Inflammatory macrophage (primary cell): ENCODE data around the gene TRIP10.

Experiments used
- DNase-seq, 2 donors: peaks; one replicate each; pipeline ENCODE4 v3.0.0-alpha.2; 2020 to 2022

The TRIP10 gene

DNA sequence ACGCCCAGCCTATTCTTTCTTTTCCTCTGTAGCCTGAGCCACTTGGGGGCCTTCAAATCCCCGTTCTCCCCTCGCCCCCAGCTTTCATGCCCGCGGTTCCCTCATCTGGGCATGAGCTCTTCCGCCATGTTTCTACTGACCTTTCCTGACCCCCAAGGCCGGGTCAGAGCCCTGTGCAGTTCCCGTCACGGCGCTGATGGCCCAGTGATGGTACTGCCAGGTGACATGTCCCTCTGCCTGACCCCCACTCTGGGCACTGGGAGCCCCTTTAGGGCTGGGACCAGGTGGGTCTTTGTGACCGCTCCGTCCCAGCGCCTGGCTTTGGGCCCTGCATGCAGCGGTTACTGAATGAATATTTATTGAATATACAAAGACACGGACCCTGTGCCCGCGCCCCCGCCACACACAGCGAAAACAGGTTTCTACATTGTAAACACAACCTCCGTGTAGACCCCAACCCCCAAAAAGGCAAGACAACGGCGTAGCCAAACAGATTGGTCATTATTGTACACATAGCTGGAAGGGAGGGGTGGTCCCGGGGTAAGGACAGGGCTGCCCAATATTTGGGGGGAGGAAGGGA, 9.8 kb upstream of the TRIP10 start:
- no peak for DNase-seq

DNA sequence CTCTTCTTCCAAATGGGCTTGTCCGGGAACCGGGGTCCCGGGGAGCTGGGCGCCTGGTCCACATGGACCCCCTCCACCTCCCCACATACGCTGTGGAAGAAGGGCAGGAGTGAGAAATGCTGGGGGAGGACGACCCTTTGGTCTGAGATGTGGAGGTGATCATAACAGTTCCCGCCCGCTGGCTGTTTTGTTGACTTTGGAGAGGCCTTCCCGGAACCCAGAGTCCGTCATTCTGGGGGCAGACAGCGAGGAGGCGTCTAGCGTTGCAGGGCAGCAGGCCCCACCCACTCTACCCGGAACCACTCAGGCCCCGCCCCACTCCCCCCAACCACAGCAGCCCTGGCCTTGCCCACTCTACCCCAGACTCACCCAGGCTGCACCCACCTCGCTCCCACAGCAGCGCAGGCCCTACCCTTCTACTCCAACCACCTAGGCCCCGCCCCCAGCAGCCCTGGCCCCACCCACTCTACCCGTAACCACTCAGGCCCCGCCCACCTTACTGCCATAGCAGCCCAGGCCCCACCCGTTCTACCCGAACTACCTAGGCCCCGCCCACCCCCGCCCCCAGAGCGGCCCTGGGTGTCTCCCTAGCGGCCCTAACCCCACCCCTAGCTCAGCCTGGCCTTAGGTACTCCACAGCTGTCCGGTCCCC, 9.2 kb upstream of the TRIP10 start:
- DNase-seq: peak; percentile 42 to 46

DNA sequence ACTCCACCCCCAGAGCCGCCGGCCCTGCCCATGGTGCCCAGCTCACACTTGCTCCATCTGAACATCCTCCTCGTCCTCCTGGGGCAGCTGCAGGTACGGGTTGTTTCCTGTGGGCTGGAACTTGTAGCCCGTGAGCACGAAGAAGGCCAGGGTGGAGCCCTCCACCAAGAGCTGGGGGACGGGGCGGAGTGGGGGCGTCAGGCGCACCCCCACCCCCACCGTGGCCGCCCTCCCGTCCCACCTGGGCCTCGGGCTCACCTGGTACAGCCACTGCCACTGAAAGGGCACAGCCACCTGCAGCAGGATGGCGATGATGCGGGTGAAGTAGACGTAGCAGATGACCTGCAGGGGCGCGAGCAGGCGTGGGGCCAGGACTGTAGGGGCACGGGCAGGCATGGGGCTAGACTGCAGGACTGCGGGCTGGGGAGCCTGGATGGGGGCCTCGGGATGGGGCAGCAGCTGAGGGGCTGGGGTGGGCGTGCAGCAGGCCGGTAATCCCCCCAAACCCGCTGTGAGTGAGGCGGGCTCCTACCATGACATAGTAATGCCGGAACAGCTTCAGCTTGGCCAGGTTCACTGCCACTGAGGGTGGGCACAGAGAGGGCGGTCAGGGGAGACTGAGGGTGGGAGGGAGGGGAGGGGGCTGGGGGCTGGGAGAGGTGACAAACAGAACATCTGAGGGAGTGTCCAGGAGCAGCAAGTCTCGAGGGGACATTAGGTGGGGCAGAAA, 8.4 kb upstream of the TRIP10 start:
- no peak for DNase-seq

DNA sequence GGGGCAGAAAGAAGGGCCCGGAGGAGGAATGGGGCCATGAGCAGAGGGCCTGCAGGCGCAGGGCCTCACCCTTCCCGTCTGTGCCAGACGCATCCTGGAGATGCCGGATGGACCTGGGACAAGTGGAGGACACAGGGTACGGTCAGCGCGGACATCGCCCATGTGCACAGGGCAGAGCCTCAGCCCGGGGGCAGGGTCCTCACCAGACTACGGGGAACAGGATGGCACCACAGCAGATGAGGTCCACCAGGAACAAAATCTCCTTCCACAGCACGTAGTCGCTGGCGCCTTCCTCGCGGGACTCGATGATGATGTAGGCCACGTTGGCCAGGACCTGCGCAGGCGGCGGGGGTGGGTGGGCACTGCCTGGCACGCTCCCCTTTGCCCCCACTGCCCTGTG, 7.7 kb upstream of the TRIP10 start:
- no peak for DNase-seq

DNA sequence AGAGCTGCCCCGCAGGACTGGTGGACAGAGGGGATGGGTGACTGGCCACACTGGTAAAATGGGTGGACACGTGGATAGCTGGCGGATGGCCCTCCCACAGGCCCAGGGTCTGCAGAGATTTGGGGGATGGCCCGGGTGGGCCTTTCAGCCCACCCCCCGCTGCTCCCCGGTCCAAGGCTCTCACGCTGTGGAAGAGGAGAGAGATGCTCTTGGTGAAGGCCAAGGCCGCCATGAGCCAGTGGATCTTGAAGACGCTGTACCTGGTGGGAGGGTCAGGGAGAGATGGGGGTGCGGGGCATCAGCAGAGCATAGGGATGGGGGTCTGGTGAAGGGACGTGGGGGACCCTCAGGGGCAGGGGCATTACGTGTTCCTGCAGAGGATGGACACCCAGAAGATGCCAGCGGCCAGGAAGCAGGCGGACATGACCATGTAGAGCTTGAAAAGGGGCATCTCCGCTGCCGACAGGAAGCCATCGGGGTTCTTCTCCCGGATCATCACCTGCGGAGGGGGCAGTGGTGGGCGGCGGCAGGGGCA, 6.6 kb upstream of the TRIP10 start:
- no peak for DNase-seq

DNA sequence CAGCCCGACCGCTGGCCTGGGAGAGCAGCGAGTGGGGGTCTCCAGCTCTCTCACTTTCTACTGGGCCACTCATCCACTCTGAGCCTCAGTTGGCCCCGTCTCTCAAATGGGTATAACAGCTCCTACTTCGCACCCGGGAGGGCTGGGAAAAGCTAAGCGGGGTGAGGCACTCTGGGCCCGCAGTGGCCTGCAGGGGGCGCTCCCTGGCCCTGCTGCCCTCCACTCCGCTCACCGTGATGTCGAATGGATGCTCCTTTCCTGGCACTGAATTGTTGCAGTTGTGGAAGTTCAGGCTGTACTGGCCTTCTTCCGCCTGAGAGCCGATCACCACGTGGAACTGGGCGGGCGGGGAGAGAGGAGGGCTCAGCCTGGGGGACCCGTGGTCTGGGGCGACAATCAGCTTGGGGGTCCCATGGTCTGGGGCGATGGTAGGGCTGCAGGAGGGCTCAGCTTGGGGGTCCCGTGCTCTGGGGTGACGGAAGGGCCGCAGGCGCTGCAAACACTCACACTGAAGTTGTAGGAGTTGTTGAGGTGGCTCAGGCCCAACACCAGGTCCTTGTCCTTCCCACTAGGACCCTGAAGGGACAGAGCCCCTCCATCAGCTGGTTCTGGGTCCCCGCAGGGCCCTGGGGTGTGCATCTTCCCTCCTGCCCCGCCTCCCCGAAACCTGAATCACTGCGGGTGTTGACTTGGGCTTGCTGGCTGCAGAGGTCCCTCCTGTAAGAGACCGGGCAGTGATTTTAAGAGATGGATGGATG, 6.0 kb upstream of the TRIP10 start:
- DNase-seq: no peak

DNA sequence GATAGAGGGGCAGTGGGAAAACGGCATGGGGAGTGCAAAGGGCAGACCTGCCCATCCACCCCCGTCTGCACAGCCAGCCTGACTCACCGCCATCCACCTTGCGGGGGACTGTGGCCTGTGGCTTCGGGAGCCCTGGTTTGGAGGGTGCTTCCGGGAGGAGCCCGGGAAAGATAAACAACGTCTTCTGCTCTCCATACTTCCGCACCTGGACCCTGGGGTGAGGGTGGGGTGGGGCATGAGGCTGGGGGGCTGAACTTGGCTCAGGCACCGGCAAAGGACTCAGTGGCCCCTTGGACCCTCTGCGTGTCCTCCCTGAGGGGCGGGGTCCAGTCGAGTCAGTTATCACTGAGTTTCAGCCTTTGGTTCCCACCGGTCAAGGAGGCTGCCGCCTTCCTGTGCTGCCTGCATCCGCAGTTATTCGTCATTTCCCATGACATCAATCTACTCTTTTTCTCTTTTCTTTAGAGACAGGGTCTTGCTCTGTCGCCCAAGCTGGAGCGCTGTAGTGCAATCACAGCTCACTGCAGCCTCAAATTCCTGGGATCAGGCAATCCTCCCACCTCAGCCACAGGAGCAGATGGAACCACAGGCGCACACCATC, 5.3 kb upstream of the TRIP10 start:
- no peak for DNase-seq

DNA sequence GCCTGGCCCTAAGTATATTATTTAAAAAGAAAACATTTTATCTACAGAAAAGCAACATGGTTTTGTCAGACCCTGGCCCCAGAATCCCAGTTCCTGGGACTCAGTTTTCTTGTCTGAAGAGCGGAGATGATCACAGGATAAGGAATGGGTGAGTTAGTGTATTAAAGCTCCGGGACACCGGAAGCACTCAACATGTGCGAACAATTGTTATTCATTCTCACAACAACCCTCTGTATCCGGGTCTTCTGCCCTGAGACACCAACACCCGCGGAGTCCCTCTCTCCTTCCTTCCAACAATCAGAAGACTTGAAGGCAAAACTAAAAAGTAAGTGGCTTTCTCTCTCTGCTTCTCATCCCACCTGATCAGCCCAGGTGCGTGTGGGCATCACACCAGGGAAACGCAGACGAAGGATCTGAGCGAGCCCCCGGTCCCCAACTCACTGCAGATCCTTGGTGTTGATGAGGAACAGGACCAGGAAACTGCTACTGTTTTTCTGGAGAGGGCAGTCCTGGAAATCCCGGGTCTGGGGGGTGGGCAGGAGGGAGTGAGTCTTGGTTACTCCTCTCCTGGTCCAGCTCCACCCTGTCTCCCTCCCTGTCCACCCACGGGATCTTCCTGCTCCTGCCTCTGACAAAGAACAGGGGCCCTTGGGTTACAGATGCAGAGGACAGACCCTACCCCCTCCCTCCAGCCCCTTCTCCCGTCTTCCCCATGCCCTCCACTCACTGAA, 4.1 kb upstream of the TRIP10 start:
- DNase-seq: no peak

DNA sequence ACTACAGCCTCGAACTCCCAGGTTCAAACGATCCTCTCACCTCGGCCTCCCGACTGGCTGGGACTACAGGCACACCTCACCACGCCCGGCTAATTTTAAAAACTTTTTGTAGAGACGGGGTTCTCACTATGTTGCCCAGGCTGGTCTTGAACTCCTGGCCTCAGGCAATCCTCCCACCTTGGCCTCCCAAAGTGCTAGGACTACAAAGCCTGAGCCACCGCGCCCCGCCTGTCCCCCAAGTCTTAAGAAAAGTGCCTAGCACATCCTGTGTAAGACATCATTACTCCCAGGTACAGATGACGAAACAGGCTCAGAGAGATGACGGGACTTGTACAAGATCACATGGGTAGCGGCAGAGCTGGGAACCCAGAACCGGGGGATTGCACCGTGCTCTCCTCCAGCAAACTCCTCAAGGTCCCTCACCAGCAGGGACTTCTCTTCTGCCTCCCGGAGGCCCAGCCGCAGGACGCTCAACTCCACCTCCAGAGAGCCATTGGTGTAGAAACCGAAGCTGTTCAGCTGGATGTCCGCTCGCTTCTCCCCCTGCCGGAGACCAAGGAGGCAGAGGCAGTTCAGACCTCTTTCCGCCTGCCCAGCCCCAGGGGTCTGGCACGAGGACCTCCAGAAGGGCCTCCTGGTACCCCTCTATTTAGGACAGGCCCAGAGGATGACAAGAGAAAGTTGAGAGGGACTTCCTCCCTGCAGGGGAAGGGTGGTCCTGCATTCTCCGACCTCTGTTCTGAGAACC, 3.1 kb upstream of the TRIP10 start:
- peak; percentile 87 to 92 for DNase-seq

DNA sequence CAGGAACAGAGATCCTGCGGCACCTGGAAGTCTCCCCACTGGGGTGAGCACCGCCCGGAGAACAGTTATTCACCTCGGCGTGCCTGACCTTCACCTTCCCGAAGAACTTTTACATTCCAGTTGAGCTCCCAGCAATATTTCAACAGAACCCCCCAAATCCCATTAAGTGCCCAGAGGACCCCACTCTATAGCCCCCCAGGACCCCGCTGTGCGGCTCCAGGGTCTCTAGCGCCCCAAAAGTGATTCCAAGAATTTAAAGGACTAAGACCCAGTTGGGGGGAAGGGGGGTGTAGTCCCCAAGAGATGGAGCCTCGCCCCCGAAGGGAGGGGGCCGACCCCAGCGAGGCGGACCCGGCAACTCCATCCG, 2.6 kb upstream of the TRIP10 start:
- DNase-seq: no peak

DNA sequence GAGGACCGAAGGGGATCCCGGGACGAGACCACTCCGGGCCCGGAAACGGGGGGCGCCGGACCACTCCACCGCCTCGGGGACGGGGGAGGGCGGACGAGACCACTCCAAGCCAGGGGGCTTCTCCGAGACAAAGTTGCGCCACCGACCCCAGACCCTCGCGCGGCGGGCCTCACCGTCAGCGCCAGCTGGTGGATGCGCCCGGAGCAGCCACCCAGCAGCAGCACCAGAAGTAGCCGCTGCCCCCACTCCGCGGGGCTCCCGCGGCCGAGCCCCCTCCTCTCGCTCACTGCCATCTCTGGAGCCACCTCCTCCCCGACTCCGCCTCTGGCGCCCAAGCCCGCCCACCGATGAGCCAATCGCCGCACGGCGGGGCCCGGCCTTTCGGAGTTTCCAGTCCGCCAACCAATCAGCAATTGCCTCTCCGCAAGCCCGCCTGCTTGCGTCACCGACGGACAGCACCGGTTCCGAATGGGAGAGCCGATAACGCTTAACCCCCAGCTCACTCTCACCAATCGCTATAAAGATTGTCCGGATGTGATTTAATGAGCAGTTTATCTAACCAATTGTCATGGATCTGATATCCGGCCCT, 2.1 kb upstream of the TRIP10 start, which contains the start of gene GPR108:
GPR108 (minus strand) TSS at position 297 of the 589 bp plus-strand sequence; CDS start at position 293, 4 bp downstream.
- peak; percentile 100 for DNase-seq

DNA sequence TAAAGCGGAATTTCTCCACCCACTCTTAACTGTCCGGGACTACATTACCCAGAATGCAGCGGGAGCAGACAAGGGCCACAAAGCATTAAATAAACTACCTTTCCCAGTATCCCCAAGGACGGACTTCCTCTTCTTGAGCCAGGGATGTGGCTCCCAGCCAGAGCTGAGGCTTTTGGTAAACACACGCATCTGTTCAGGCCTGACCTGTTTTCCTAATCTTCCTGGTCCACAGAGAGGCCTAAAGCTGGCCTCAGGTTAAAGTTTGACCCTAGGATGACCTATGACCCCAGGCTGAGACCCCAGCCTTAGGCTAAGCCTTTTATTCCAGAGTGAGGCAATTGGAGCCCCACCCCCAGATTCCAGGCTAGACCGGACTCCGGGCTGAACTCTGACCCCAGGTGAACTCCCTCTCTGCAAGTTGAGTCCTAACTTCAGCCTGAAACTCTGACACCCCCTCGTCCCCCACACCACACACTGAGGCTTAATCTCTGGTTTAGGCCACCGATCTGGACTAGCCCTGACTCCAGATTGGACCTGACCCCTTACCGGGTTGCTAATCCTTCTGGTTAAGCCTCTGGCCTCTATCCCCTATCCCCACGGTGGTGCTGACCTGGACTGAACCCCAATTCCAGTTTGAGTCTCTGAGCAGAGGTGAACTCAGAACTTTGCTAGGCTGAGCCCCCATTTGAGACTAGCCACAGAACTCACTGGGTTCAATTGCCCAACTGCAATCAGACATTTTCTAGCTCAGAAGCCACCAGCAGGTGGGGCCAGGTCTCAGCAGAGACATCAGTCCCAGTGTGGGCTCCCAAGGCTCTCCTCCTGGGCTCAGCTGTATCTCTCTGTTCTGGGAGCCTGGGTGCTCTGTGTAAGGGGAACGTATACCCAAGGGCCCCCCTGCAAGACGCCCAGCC, 1.4 kb upstream of the TRIP10 start:
- peak; percentile 72 to 84 for DNase-seq

DNA sequence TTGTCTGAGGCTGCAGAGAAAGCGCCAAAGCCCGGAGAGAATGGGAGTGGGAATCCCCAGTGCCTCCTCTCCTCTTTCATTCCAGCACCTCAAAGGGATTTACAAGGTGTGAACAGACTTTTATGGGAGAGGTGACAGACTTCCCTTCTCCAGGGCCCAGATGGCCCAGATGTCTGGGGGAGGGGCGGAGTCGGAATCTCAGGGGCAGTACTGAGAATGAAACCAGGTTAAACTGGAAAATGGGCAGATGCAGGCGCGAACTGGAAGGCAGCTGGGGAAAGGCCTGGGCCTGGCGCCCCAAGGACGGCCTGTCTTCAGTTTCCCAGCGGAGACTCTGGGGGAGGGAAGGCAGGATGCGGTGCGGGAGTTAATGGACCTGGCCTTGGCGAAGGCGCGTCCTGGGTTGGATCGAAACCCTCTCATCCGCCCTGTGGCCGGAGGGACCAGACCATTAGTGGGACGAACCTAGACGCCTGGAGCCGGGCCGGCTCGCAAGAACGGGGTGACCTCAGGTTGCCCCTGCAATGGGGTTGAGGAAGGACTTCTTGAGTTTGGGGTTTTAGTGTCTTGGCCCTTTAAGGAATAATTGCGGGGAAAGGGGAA, 592 bp upstream of the TRIP10 start:
- no peak for DNase-seq

DNA sequence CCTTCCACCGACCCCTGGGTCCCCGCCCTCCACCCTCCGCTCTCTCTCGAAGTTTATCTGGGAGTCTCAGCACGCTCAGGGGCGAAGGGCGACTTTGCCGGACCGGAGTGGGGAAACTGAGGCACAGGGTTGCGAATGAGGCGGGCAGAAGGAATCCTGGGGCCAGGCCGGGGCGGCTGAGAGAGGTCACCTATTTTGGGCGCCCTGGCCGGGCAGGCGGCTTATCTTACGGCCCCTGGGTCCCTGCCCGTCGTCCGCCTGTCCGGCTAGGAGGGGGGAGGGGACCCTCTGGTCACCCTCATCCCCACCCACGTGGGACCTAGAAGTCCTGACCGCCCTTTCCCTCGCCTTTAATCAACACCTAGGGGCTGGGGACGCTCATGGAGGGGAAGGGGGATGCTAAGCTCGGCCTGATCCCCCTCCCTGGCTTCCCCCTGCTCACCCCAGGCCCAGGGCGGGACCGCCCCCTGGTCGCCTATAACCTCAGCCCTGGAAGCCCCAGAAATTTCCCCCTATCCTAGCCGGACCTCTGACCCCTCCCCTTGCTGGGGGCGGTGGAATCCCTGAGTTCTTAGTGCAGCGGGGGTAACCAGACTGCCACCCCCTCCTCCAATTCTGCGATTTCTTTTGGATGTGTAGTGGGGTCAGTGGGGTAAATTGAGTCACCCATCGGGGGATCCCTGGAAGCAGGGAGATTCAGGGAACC, 556 bp downstream of the TRIP10 start:
- DNase-seq: no peak

DNA sequence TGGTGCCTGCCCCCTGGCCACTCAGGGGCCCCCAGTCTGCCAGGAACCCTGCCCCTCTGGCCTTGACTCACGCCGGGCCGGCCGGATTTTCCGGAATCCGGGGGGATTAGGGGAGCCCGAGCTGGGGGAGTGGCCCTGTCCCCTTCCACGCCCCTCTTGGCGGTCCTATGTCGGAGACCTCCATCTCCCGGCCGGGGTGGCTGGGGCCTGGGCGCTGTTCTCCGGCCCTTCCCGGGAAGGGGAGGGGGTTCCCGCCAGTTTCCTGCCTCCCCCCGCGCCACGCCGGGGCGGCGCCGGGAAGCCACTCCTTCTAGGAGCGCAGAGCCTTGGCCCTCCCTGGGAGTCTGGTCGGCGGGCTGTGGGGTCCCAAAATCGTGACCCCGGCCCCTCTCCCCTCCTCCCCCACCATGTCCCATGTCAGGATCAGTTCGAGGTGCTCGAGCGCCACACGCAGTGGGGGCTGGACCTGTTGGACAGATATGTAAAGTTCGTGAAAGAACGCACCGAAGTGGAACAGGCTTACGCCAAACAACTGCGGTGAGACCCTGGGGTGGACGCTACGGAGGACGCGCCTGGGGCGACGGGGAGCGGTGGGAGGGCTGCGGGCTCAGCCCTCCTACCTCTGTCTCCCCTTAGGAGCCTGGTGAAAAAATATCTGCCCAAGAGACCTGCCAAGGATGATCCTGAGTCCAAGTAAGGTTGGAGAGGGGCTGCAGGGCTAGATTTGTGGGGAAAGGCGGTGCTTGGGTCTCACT, 1.3 kb downstream of the TRIP10 start:
- DNase-seq: no peak

DNA sequence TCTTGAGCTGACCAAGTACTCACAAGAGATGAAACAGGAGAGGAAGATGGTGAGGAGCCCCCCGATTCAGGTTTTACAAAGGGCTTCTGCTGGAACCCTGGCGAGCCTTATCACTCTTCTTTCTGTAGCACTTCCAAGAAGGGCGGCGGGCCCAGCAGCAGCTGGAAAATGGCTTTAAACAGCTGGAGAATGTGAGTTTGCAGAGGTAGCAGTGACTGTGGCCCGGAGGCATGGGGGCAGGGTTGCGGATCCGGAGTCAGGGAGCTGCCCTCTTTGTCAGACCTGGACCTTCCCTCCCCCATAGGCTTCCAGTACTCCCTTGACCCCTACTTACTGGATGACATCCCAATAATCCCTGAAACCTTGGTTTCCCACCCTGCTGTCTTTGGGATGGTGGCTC, 3.6 kb downstream of the TRIP10 start:
- DNase-seq: no peak

DNA sequence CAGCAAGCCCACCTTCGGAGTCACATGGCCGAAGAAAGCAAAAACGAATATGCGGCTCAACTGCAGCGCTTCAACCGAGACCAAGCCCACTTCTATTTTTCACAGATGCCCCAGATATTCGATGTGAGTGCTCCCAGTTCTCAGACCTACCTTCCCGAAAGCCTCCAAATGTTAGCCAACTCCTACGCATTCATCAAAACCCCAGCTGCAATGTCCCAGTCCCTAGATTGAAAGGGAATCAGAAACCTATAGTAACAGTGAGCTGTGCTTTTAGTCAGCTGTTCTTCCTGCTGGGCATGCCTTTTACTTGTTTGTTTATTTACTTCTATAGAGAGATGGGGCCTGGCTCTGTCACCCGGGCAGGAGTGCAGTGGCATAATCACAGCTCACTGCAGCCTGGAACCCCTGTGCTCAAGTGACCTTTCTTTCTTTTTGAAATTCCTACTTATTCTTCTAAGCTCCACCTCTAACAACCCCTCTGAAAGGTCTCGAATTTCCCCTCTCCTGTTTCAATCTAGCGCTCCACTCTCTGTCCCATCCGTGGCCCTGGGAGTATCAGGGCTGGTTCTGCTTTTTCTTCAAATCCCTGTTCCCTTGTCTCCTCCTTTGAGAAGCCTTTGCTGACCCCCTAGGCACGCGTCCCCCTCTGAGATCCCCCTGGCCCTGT, 4.4 kb downstream of the TRIP10 start:
- DNase-seq: no peak
